NCI-H82 treated with DMSO at 0.1 percent for 48 hours (cell line): ENCODE measurements around the gene EED.
A peak's percentile ranks its signal among the peaks of the same experiment; 100 is the strongest.
"Not testable (repeated sequence)": the region's sequence is repeated elsewhere in the genome, so short reads cannot be mapped to it uniquely, and the experiment has no call there.

Experiments
- DNase-seq: peaks from one replicate; lab custom pipeline; 2025; ENCODE audit not compliant: unreplicated experiment; lab: John Stamatoyannopoulos, UW

The EED gene

DNA sequence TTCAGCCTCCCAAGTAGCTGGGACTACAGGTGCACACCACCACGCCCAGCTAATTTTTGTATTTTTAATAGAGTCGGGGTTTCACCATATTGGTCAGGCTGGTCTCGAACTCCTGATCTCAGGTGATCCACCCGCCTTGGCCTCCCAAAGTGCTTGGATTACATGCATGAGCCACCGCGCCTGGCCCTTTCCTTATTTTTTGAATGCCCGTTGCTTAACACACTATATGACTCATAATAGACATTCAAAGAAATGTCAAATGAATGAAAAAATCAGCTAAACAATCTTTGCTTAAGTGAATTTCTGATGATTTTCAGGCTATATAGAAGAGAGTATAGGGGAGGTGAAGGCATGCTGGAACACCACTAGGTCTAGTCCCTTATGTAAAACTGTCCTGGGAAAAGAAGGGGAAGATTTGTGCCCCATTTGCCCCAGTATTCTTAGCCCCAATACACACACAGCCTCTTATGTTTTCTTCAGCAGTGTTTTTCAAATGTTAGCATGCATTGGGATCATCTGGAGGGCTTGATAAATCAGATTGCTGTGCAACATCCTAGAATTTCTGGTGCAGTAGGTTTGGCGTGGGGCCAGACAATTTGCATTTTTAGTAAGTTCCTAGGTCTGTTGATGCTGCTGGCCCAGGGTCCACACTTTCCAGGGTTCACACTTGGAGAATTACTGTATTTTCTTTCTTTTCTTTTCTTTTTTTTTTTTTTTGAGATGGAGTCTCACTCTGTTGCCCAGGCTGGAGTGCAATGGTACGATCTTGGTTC is 45.1 kb downstream of the EED start:
- not testable (repeated sequence) for DNase-seq

DNA sequence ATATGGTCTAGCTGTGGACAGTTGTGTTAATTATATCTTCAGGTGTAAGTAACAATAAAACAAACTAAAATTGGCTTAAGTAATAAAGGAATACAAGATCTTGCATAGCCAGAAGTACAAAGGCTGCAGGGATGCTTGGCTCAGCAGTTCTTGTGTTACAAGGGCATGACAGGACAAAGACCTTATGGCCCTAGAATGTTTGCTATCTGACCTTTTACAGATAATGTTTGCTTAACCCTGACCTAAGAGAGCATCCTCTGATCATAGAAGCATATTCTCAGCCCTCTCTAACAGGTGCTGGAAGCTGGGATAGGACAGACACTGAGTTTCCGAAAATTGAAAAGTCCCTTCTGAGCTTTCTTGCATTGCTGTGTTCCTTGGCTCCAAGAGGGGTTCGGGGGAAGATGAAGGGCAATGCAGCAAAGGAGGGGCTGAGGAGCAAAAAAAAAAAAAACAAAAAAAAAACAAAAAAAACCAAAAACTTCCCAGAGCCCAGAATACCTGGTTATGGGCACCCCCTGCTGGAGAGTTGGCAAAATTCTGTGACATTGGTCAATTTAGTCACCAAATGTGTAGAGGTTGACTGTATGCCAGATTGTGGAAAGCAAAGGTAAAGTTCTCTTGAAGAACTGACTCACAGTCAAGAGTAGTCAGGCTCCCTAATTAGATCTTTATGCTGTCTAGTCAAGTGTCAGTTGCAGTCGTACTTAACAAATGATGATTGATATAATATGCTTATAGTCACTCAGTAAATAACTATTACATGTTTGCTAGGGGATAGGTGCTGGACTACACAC is 47.1 kb downstream of the EED start:
- DNase-seq = no peak

DNA sequence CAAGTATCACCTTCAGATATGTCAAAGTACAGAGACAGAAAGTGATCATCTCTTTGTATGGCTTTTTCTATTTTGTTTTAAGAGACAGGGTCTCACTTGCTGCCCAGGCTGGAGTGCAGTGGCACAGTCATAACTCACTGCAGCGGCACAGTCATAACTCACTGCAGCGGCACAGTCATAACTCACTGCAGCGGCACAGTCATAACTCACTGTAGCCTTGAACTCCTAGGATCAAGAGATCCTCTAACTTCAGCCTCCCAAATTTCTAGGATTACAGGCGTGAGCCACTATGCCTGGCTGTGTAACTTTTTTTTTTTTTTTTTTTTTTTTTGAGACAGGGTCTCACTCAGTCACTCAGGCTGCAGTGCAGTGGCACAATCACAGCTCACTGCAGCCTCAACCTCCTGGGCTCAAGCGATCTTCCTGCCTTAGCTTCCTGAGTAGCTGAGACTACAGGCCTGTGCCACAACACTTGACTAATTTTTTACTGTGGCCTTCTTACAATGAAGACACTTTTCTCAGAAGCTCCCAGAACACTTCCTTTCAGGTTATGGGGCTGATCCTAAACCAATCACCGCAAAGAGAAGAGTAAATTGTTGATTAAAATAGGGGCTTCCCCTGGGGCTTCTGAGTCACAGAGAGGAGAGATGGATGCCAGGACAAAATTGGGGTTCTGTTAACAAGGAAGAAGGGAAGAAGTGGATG is 48.5 kb downstream of the EED start:
- no peak for DNase-seq

DNA sequence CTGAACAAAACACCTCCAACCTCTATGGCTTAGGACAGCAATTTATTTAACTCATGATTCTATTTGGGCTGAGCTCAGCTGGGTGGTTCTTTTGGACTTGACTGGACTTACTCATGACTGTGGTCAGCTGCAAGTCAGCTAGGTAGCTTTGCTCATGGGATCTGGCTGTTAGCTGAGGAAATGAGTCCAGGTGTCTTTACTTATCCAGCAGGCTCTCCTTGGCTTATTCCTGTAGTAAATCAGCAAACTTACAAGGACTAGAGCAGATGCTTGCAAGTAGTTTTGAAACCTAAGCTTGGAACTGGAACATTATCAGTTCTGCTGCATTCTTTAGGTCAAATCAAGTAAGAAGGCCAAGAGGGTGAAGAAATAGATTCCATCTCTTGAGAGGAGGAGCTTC is 49.5 kb downstream of the EED start:
- DNase-seq = no peak

DNA sequence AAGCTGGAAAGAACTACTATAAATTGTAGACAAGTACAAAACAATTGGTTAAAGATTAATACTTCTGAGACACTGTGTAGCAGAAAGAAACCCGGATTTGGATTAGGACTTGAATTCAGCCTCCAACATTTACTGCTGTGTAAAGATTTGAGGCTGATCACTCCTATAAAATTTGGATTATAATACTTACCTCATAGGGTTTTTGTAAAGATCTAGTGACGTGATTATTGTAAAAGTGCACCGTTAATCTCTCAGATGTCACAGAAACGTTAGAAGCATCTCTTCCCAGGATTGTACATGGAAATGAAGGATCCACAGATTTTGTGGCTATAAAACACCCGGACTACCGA is 57.2 kb downstream of the EED start:
- DNase-seq = no peak

DNA sequence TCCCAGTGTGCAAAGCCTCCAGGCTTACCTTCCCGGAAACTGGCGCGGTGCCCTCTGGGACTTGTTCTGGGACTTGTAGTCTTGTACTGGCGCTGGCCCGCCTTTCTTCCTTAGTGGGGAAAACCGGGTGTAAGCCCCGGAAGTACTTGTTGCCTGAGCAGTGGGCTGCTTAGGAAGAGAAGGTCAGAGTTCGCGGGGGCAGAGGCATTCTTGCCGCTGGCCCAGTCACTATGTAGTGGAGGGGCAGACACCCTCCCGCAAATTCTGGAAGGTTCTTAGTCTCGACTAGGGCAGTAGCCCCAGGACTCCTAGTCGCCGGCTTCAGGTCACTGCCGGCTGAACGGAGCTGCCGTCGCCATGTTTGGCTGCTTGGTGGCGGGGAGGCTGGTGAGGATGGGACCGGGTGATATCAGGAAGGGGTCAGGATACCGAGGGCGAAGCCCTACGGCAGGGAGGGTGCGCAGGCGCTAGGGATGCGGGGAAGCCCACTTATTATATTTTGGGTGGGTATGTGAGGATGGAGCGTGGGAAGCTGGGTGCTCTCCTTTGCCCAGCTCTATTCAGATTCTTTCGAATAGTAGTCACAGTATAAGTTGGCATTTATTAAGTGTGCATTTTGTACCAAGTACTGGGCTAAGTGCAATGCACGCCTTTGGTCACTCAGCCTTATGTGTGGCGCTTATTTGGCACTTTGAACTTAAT is 57.7 kb downstream of the EED start, which contains the start of gene HIKESHI:
Gene HIKESHI, plus strand, starts transcription at position 149 of the 702 bp plus-strand sequence. Its CDS starts 209 bp downstream, at position 358.
- peak; percentile 91 for DNase-seq

DNA sequence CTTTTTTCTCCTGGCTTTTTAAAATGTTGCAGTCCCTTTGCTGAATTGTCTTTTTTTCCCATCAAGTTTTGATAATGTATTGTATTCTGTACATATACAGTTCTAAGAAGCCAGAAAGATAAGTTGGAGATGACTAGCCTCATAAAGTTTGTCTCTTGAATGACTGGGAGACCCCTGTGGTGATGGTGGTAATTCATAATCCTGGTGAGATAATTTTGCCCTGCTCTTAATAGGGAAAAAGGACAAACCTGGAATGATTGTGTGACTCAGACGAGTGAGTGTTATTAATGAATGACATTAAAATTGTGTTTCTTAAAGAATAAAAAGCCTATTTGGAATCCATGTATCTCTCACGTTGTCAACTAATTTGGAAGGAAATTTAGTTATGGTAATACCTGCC is 58.7 kb downstream of the EED start:
- no peak for DNase-seq

DNA sequence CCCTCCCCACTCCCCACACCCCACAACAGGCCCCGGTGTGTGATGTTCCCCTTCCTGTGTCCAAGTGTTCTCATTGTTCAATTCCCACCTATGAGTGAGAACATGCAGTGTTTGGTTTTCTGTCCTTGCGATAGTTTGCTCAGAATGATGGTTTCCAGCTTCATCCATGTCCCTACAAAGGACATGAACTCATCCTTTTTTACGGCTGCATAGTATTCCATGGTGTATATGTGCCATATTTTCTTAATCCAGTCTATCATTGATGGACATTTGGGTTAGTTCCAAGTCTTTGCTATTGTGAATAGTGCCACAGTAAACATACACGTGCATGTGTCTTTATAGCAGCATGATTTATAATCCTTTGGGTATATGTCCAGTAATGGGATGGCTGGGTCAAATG is 64.2 kb downstream of the EED start:
- not testable (repeated sequence) for DNase-seq

DNA sequence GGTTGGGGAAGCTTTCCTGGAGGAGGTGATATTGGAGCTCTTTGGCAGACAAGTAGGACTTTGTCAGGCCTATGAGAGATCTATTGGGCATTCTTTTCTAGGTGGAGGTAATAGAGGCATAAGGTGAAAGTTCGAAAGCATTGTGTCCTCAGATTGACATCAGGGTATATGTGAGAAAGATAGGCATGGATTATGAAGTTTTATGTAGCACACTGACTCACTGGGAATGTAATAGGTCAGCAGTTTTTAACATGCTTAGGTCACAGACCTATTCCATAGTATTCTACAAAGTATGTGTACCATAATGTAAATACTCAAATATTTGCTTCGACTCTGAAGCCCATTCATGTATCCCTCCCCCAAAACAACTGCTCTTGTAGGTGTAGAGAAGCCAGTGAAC is 69.2 kb downstream of the EED start:
- no peak for DNase-seq

DNA sequence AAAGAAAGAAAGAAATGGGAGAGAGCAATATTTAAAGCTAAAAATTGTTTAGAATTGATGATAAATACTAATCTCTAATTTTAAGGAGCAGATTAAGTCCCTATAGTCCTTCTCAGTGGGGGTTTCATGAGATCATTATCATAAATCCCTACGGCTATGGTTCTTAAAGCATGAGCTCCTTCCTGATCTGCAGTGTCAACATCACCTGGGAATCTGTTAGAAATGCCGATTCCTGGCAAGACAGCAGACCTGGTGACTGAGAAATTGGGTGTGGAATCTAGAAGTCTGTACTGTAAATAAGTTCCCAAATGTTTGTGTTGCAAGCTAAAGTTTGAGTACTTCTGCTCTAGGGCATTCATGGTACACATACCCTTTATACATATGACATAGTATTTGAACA is 70.1 kb downstream of the EED start:
- no peak for DNase-seq
